ENCODE data around the gene C10orf90.

Gene C10orf90

DNA sequence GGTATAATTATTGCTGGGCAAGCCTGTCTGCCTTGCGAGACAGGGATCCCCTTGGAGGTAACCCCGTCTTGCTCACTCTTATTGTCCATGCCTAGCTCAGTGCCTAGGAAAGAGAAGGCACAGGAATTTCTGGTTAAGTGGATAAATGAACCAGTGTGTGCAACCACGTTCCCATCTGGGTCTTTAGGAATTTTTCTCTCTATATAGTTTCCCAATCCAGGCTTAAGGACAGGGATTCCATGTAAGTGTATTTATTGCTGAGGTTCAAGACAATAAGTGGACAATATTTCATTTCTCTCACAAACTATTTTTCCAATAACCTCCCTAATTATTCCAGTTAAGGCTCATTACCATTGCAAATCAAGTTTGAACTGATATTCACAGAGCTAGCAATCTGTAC, 273.3 kb downstream of the C10orf90 start:
- no peak for TF ChIP-seq Cebpa-rat (IDR thresholded peaks at IDR 0.05)
- H3K27ac ChIP-seq, result no peak overlapping the region
- peaks cover 0 to 5% (median 0%) of the 10 kb centered on the region in 11 experiments; a peak in 2 of 22 replicates for H3K27me3 ChIP-seq
- no peak overlapping the region for H3K4me2 ChIP-seq
- H3K4me3 ChIP-seq, result no peak overlapping the region
- H3K4me1 ChIP-seq, result no peaks in the 10 kb centered on the region
- H3K9ac ChIP-seq, result no peak overlapping the region
- H4K20me1 ChIP-seq, result no peaks in the 10 kb centered on the region
- no peaks in the 10 kb centered on the region for H3K36me3 ChIP-seq
- H3K9me3 ChIP-seq (replicated peaks in 1 of 11), result peaks cover 0 to 13% (median 9%) of the 10 kb centered on the region in 11 experiments; a peak in 8 of 22 replicates

DNA sequence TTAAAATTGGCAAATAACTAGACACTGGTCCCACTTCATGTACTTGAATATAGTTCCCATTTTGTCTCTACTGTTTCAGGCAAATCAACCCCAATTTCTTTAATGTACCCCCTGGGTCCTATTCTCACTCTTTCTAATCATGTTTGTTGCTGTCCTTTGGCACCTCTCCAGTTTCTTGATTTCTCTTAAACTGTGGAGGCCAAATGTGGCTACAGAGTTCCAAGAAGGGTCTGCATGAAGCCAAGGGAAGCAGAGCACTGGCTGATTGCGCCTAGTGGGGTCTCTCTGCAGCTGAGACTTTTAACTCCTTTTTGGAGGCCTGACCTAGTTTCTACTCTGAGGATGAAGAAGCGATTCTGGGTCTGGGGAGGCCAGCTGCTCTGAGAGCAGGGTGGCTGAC, 275.5 kb downstream of the C10orf90 start:
- Histone ChIP-seq H3K27ac (no peak overlapping the region), H3K9ac (no peak overlapping the region), H3K36me3 (no peaks in the 10 kb centered on the region), H3K4me3 (no peak overlapping the region), H3K27me3 (peaks cover 0 to 8% (median 0%) of the 10 kb centered on the region in 11 experiments; a peak in 3 of 22 replicates), H3K9me3 (replicated peaks in 1 of 11) (peaks cover 0 to 13% (median 10%) of the 10 kb centered on the region in 11 experiments; a peak in 11 of 22 replicates), H3K4me2 (no peak overlapping the region), H3K4me1 (no peaks in the 10 kb centered on the region), H4K20me1 (no peaks in the 10 kb centered on the region)
- TF ChIP-seq Cebpa-rat (IDR thresholded peaks at IDR 0.05), result no peak

GRCh38 chr10:126393076-126393475, 277.4 kb downstream of the C10orf90 start:
- Histone ChIP-seq H3K27ac (no peak overlapping the region), H3K4me2 (no peak overlapping the region), H4K20me1 (no peaks in the 10 kb centered on the region), H3K36me3 (no peaks in the 10 kb centered on the region), H3K9me3 (replicated peaks in 1 of 11) (peaks cover 16 to 32% (median 26%) of the 10 kb centered on the region in 11 experiments), H3K4me3 (no peak overlapping the region), H3K4me1 (no peaks in the 10 kb centered on the region), H3K27me3 (peaks cover 0 to 8% (median 0%) of the 10 kb centered on the region in 11 experiments; a peak in 3 of 22 replicates), H3K9ac (no peak overlapping the region)
- no peak for TF ChIP-seq Cebpa-rat (IDR thresholded peaks at IDR 0.05)

GRCh38 chr10:126392469-126392868, 278.0 kb downstream of the C10orf90 start:
- TF ChIP-seq Cebpa-rat (IDR thresholded peaks at IDR 0.05), result no peak
- Histone ChIP-seq H3K9me3 (replicated peaks in 1 of 11) (peaks cover 22 to 38% (median 32%) of the 10 kb centered on the region in 11 experiments), H3K4me2 (no peak overlapping the region), H3K4me3 (no peak overlapping the region), H3K36me3 (no peaks in the 10 kb centered on the region), H3K27ac (no peak overlapping the region), H3K9ac (no peak overlapping the region), H4K20me1 (no peaks in the 10 kb centered on the region), H3K4me1 (no peaks in the 10 kb centered on the region), H3K27me3 (peaks cover 0 to 8% (median 0%) of the 10 kb centered on the region in 11 experiments; a peak in 3 of 22 replicates)

- no peak overlapping the region for H3K27ac ChIP-seq
- TF ChIP-seq Cebpa-rat (IDR thresholded peaks at IDR 0.05), result no peak
Measured at GRCh38 chr10:126392068-126392467, 278.4 kb downstream of the C10orf90 start.

DNA sequence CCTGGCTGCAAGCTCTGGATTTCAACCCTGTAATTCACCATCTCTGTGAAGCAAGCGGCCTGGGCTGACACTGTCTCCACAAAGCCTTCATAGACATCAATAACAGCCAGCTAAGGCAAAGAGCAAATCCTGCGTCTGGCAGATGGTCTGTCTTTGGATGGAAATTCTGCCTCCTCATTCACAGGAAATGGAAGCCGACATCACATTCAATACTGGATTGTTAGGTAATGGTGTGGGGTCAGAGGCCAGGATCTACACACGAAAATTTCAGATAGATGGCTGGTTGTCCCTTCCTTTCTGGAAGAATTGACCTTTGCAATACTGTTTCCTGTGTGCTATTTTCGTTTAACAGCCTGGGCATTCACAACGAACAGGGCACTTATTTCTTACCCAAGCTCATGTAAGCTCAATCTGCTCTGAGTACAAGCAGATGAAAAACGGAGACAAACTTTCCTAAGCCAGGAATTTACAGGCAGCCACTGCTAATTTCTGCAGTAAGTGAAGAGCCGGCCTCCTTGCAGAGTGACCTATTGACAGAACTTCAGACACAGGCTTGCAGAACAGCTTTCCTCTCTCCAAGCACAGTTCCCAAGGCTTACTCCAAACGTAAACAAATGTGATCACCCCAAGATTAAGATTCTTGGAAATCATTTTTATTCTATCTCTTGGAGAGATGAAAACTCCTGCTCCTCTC, 279.2 kb downstream of the C10orf90 start:
- H4K20me1 ChIP-seq, result no peaks in the 10 kb centered on the region
- H3K27ac ChIP-seq, result no peak overlapping the region
- H3K4me1 ChIP-seq, result no peaks in the 10 kb centered on the region
- H3K4me2 ChIP-seq, result no peak overlapping the region
- peaks cover 29 to 44% (median 35%) of the 10 kb centered on the region in 11 experiments for H3K9me3 ChIP-seq (replicated peaks in 1 of 11)
- H3K27me3 ChIP-seq, result peaks cover 0 to 8% (median 0%) of the 10 kb centered on the region in 11 experiments; a peak in 3 of 22 replicates
- no peak for TF ChIP-seq Cebpa-rat (IDR thresholded peaks at IDR 0.05)
- no peak overlapping the region for H3K9ac ChIP-seq
- H3K36me3 ChIP-seq, result no peaks in the 10 kb centered on the region
- H3K4me3 ChIP-seq, result no peak overlapping the region

More at GRCh38 chr10:126392068-126392467, 278.4 kb downstream of the C10orf90 start:
- no peaks in the 10 kb centered on the region for H3K4me1 ChIP-seq
- no peak overlapping the region for H3K4me3 ChIP-seq
- H3K36me3 ChIP-seq, result no peaks in the 10 kb centered on the region
- H3K4me2 ChIP-seq, result no peak overlapping the region
- H4K20me1 ChIP-seq, result no peaks in the 10 kb centered on the region
- H3K27me3 ChIP-seq, result peaks cover 0 to 8% (median 0%) of the 10 kb centered on the region in 11 experiments; a peak in 3 of 22 replicates
- H3K9ac ChIP-seq, result no peak overlapping the region
- peaks cover 26 to 42% (median 36%) of the 10 kb centered on the region in 11 experiments for H3K9me3 ChIP-seq (replicated peaks in 1 of 11)

DNA sequence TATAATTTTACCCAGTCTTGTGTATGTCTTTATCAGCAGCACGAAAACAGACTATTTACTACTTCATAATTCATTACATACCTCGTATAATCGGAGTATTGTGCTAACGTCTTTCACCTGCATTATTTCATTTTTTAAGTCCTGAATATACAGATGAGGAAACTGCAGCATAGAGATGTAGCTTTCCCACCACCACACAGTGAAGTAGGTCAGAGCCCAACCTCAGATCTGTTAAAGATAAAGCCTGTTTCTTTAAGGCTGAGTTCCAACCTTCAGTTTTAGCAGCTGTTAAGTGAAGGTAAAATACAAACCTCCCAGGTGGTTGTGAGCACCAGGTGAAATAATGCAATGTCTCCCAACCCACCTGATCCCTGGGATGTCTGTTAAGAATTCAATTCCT, 280.2 kb downstream of the C10orf90 start:
- Histone ChIP-seq H4K20me1 (no peaks in the 10 kb centered on the region), H3K4me1 (no peaks in the 10 kb centered on the region), H3K36me3 (no peaks in the 10 kb centered on the region), H3K4me3 (no peak overlapping the region), H3K27ac (no peak overlapping the region), H3K27me3 (peaks cover 0 to 8% (median 0%) of the 10 kb centered on the region in 11 experiments; a peak in 3 of 22 replicates), H3K9ac (no peak overlapping the region), H3K9me3 (replicated peaks in 1 of 11) (peaks cover 29 to 44% (median 35%) of the 10 kb centered on the region in 11 experiments), H3K4me2 (no peak overlapping the region)
- no peak for TF ChIP-seq Cebpa-rat (IDR thresholded peaks at IDR 0.05)

- Histone ChIP-seq H3K4me3 (no peak within 1 kb of the TSS; a peak in 1 of 20 replicates), H3K9me3 (replicated peaks in 1 of 11) (peaks cover 39 to 59% (median 45%) of the 10 kb centered on the region in 11 experiments), H3K36me3 (0 out of 22 replicates have a peak, but pooled peaks cover 0 to 3% (median 0%) of the 10 kb centered on the region in 11 experiments), H4K20me1 (no peaks in the 10 kb centered on the region), H3K9ac (no peak within 1 kb of the TSS), H3K27ac (no peak within 1 kb of the TSS), H3K27me3 (peaks cover 0 to 8% (median 0%) of the 10 kb centered on the region in 11 experiments; a peak in 1 of 22 replicates), H3K4me2 (no peak within 1 kb of the TSS), H3K4me1 (no peaks in the 10 kb centered on the region)
- no peak for TF ChIP-seq Cebpa-rat (IDR thresholded peaks at IDR 0.05)
Measured at GRCh38 chr10:126387931-126388911, 282.3 kb downstream of the C10orf90 start, which contains the start of gene ADAM12. ADAM12 (minus strand) TSS chr10:126388477; CDS start chr10:126388145, 332 bp downstream.
